HUES6 (cell line): ENCODE results near the gene PDE12.

ENCODE experiments used
- H3K27ac ChIP-seq: 2 replicates; pipeline ENCODE4 v1.7.0; 2013; ENCODE audit warnings: low read depth, mild to moderate bottlenecking, low read length, inconsistent platforms
- H3K27me3 ChIP-seq: 2 replicates; pipeline ENCODE4 v1.6.1; 2013; ENCODE audit warnings: low read length; ENCODE audit not compliant: control insufficient read depth, insufficient read depth
- H3K36me3 ChIP-seq: 2 replicates; pipeline ENCODE4 v1.6.1; 2013; ENCODE audit warnings: low read length; ENCODE audit not compliant: control insufficient read depth, insufficient read depth
- H3K4me1 ChIP-seq: 2 replicates; pipeline ENCODE4 v1.6.1; 2013; ENCODE audit warnings: low read length; ENCODE audit not compliant: control insufficient read depth, insufficient read depth
- H3K4me3 ChIP-seq: 2 replicates; pipeline ENCODE4 v1.5.1; 2013; ENCODE audit warnings: low read depth, low read length
- H3K9ac ChIP-seq: one replicate; pipeline ENCODE4 v1.6.1; 2013; ENCODE audit warnings: mild to moderate bottlenecking, low read length
- H3K9me3 ChIP-seq: 2 replicates; pipeline ENCODE4 v1.6.1; 2013; ENCODE audit warnings: low read depth, low read length; ENCODE audit not compliant: control insufficient read depth, insufficient read depth

PDE12 gene

GRCh38 chr3:57556459-57557084 lies 498 bp downstream of the PDE12 start:
- peak overlapping the region; percentile 89 for H3K9ac ChIP-seq
- H3K27me3 ChIP-seq = no peaks in the 10 kb centered on the region; the same call in 1 of the 2 replicates
- 0 out of 2 replicates have a peak, but pooled peaks cover 6% of the 10 kb centered on the region for H3K4me1 ChIP-seq
- H3K9me3 ChIP-seq = no peaks in the 10 kb centered on the region
- peaks cover 13% of the 10 kb centered on the region for H3K36me3 ChIP-seq
- peak overlapping the region; percentile 93; the same call in 1 of the 2 replicates for H3K27ac ChIP-seq
- peak overlapping the region; percentile 90 for H3K4me3 ChIP-seq

GRCh38 chr3:57557085-57557537 lies 1.0 kb downstream of the PDE12 start:
- Histone ChIP-seq H3K27me3 (no peaks in the 10 kb centered on the region; the same call in 1 of the 2 replicates), H3K36me3 (peaks cover 14% of the 10 kb centered on the region), H3K9ac (peak overlapping the region; percentile 89), H3K9me3 (no peaks in the 10 kb centered on the region), H3K4me1 (0 out of 2 replicates have a peak, but pooled peaks cover 6% of the 10 kb centered on the region), H3K4me3 (peak overlapping the region; percentile 90), H3K27ac (no peak overlapping the region)

- Histone ChIP-seq H3K4me3 (no peak overlapping the region), H3K27me3 (no peaks in the 10 kb centered on the region; the same call in 1 of the 2 replicates), H3K36me3 (peaks cover 16% of the 10 kb centered on the region), H3K9me3 (no peaks in the 10 kb centered on the region), H3K4me1 (0 out of 2 replicates have a peak, but pooled peaks cover 6% of the 10 kb centered on the region), H3K27ac (no peak overlapping the region), H3K9ac (no peak overlapping the region)
Measured at GRCh38 chr3:57559526-57559925, 3.5 kb downstream of the PDE12 start.

GRCh38 chr3:57569859-57570450 lies 13.9 kb downstream of the PDE12 start:
- Histone ChIP-seq H3K27ac (no peak overlapping the region), H3K4me3 (no peak overlapping the region), H3K27me3 (no peaks in the 10 kb centered on the region), H3K9ac (no peak overlapping the region), H3K4me1 (no peaks in the 10 kb centered on the region), H3K9me3 (no peaks in the 10 kb centered on the region), H3K36me3 (peaks cover 52% of the 10 kb centered on the region)

- Histone ChIP-seq H3K36me3 (peaks cover 60% of the 10 kb centered on the region), H3K27ac (no peak overlapping the region), H3K4me3 (no peak overlapping the region), H3K27me3 (no peaks in the 10 kb centered on the region), H3K9me3 (no peaks in the 10 kb centered on the region), H3K4me1 (no peaks in the 10 kb centered on the region), H3K9ac (no peak overlapping the region)
Measured at GRCh38 chr3:57570878-57571277, 14.8 kb downstream of the PDE12 start.

GRCh38 chr3:57572096-57572495 lies 16.0 kb downstream of the PDE12 start:
- no peaks in the 10 kb centered on the region for H3K27me3 ChIP-seq
- peaks cover 65% of the 10 kb centered on the region for H3K36me3 ChIP-seq
- no peak overlapping the region for H3K4me3 ChIP-seq
- no peak overlapping the region for H3K9ac ChIP-seq
- no peaks in the 10 kb centered on the region for H3K9me3 ChIP-seq
- H3K4me1 ChIP-seq = no peaks in the 10 kb centered on the region
- no peak overlapping the region for H3K27ac ChIP-seq

- Histone ChIP-seq H3K27ac (no peak overlapping the region), H3K36me3 (peaks cover 92% of the 10 kb centered on the region), H3K9me3 (no peaks in the 10 kb centered on the region), H3K27me3 (no peaks in the 10 kb centered on the region), H3K4me3 (no peak overlapping the region), H3K4me1 (no peaks in the 10 kb centered on the region), H3K9ac (no peak overlapping the region)
Measured at GRCh38 chr3:57575966-57576626, 20.0 kb downstream of the PDE12 start.

GRCh38 chr3:57577801-57578200 lies 21.7 kb downstream of the PDE12 start:
- no peak overlapping the region for H3K27ac ChIP-seq
- H3K27me3 ChIP-seq = no peaks in the 10 kb centered on the region
- no peaks in the 10 kb centered on the region for H3K9me3 ChIP-seq
- peaks cover 92% of the 10 kb centered on the region for H3K36me3 ChIP-seq
- no peak overlapping the region for H3K4me3 ChIP-seq
- H3K9ac ChIP-seq = no peak overlapping the region
- no peaks in the 10 kb centered on the region for H3K4me1 ChIP-seq

- H3K4me1 ChIP-seq = no peaks in the 10 kb centered on the region
- H3K36me3 ChIP-seq = peaks cover 71% of the 10 kb centered on the region
- H3K4me3 ChIP-seq = no peak overlapping the region
- no peak overlapping the region for H3K9ac ChIP-seq
- H3K9me3 ChIP-seq = no peaks in the 10 kb centered on the region
- H3K27me3 ChIP-seq = no peaks in the 10 kb centered on the region
- no peak overlapping the region for H3K27ac ChIP-seq
Measured at GRCh38 chr3:57582474-57583168, 26.5 kb downstream of the PDE12 start.

GRCh38 chr3:57583544-57583943 lies 27.5 kb downstream of the PDE12 start:
- Histone ChIP-seq H3K36me3 (peaks cover 62% of the 10 kb centered on the region), H3K4me3 (no peak overlapping the region), H3K4me1 (no peaks in the 10 kb centered on the region), H3K9me3 (no peaks in the 10 kb centered on the region), H3K27me3 (no peaks in the 10 kb centered on the region), H3K27ac (no peak overlapping the region), H3K9ac (no peak overlapping the region)
